GM12872 (cell line): Measurements from ENCODE around the gene EFCAB14.

Experiments used
- TF ChIP-seq, protein P1 (sequence below): IDR thresholded peaks from 3 replicates; pipeline ENCODE4 v1.5.1; 2011; ENCODE audit warnings: low read depth, mild to moderate bottlenecking, low read length, moderate library complexity; ENCODE audit not compliant: insufficient read depth

EFCAB14 gene

DNA sequence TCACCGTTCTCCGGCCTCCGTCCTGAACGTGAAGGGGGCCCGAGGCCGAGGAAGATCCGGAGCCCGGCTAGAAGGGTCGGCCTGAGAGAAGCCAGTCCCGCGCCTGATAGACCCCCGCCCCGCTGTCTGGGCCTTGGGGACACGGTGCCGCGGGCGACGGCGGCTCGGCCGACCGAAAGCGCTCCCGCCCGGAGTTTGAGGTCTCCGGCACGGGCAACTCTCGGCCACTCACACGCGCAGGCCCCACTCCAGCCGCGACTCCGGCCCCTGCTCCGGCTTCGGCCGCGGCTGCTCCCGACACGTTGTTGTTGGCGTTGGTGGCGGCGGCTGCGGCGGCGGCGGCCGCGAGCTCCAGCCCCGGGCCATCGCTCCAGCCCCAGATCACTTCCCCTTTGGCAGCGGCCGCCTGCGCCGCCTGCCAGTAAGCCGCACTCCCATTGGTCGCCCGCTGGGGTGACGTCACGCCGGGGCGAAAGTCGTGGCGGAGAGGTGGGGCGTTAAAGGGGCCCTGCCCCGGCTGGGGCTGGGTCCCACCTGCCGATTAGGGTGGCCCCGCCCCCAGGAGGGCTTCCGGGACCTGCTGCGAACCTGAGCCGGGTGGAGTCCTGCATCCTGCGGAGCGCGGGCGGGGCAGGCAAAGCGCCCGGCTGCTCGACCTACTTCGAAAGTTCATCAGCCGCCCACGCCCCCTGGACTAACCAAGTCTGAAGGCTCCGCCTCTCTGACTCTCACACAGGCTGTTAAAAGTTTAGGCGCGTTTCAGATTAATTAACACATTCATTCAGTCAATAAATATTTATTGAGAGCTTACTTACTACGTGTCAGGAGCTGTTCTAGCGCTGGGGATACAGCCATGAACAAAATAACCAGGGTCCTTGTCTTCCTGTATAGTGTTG lies at the start of gene EFCAB14:
Gene EFCAB14 (minus strand): TSS at position 388 of the 896 bp plus-strand sequence. CDS start 1,027 bp downstream, outside the sequence.
- TF ChIP-seq, protein P1, sequence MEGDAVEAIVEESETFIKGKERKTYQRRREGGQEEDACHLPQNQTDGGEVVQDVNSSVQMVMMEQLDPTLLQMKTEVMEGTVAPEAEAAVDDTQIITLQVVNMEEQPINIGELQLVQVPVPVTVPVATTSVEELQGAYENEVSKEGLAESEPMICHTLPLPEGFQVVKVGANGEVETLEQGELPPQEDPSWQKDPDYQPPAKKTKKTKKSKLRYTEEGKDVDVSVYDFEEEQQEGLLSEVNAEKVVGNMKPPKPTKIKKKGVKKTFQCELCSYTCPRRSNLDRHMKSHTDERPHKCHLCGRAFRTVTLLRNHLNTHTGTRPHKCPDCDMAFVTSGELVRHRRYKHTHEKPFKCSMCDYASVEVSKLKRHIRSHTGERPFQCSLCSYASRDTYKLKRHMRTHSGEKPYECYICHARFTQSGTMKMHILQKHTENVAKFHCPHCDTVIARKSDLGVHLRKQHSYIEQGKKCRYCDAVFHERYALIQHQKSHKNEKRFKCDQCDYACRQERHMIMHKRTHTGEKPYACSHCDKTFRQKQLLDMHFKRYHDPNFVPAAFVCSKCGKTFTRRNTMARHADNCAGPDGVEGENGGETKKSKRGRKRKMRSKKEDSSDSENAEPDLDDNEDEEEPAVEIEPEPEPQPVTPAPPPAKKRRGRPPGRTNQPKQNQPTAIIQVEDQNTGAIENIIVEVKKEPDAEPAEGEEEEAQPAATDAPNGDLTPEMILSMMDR: no peak

DNA sequence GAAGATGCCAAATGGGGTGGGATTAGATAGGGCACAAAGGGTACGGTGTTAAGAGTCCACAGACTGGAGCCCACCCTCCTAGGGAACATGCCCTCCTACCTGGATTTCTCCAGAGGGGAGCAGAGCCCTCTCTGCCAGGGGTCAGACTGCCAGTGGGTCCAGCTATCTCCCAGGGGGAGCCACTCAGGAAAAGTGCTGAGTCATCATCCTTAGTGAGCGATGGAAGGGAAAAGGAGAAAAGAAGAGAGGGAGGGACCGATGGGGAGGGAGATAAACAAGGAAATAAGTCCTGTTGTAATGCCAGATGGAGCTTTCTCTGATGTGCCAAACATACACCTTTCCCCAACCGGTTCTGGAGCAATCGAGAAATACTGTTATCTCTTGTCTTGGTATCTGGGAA lies 49.5 kb upstream of the EFCAB14 start:
- TF ChIP-seq, protein P1: no peak

DNA sequence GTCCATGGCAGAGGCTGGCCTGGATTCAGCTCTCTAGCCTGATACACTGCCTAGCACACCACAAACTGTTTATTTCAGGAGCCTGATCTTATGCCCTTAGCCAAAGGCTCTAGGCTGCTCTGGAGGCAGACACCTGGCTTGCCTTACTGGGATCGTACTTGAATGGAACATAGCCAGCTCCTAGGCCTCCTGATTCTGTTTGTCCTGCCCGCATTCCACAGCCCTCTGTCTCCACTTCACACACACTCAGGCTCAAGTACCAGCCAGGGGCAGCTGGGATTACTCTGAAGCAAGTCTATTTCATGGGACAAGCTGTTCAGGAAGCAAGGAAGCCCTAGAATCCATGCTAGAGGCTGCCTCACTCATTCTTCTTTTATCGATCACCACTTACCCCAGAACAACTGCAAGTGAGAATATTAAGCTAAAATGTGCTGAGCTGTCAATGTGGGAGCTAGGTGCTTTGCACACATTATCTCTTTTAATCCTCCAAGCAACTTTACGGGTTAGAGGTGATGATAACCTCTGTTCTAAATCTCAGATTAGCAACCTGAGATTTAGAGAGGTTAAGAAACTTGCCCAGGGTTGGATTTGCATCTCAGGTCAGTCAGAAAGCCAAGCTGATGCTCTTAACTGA lies 48.9 kb upstream of the EFCAB14 start:
- TF ChIP-seq, protein P1: no peak

- TF ChIP-seq, protein P1: no peak
Measured at GRCh38 chr1:46764402-46764801, 45.5 kb upstream of the EFCAB14 start.

- TF ChIP-seq, protein P1: no peak
Measured at GRCh38 chr1:46761740-46762139, 42.8 kb upstream of the EFCAB14 start.

GRCh38 chr1:46760558-46761166 lies 41.7 kb upstream of the EFCAB14 start:
- TF ChIP-seq, protein P1: no peak

- TF ChIP-seq, protein P1: no peak
Measured at GRCh38 chr1:46757956-46758528, 39.1 kb upstream of the EFCAB14 start.
